ENCODE data around the gene HIRA.

DNA sequence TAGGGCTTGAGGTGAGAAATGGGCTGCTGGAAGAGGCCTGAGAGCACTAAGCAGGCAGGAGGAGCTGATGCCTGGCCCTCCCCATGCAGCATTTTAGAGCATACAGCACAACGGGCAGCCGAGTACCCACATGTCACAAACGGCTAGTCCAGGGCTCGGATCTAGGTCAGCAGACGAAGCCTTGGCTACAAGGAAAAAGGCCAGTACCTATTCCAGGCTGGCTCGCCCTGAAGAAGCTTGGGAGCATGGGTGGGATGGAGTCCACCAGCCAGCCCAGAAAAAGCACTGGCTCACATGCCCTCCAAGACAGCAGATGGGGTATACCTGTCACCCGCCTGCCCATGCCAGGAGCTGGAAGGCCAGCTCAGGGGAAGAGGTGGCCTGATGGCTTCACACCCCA lies 37.9 kb upstream of the HIRA start:
- TF ChIP-seq CTCF (IDR thresholded peaks at IDR 0.05) (no peak), POLR2AphosphoS5 (IDR thresholded peaks at IDR 0.05; ENCODE audit: low read depth, low read length) (no peak)
